ENCODE measurements around the gene KRT12. TPM values are rescaled to one million over a fixed set of nuclear protein-coding genes. Genes with fewer than 3 reads are reported as not detected.

Gene KRT12
- total RNA-seq, 1 donor from 2014 or later = not detected

- DNase-seq (ENCODE audit: extremely low spot score in 2 of 2) = no peak
- Histone ChIP-seq H3K36me3 (no peaks in the 10 kb centered on the region), H3K9me3 (no peaks in the 10 kb centered on the region), H3K27me3 (no peaks in the 10 kb centered on the region), H3K4me1 (no peaks in the 10 kb centered on the region), H3K4me3 (no peak overlapping the region), H3K27ac (no peak overlapping the region)
- TF ChIP-seq POLR2AphosphoS5 (IDR thresholded peaks at IDR 0.05; ENCODE audit: insufficient read depth in 1 of 2, low read depth in 1 of 2) (no peak), POLR2A (IDR thresholded peaks at IDR 0.05) (no peak)
- TF ChIP-seq, protein P1, sequence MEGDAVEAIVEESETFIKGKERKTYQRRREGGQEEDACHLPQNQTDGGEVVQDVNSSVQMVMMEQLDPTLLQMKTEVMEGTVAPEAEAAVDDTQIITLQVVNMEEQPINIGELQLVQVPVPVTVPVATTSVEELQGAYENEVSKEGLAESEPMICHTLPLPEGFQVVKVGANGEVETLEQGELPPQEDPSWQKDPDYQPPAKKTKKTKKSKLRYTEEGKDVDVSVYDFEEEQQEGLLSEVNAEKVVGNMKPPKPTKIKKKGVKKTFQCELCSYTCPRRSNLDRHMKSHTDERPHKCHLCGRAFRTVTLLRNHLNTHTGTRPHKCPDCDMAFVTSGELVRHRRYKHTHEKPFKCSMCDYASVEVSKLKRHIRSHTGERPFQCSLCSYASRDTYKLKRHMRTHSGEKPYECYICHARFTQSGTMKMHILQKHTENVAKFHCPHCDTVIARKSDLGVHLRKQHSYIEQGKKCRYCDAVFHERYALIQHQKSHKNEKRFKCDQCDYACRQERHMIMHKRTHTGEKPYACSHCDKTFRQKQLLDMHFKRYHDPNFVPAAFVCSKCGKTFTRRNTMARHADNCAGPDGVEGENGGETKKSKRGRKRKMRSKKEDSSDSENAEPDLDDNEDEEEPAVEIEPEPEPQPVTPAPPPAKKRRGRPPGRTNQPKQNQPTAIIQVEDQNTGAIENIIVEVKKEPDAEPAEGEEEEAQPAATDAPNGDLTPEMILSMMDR (IDR thresholded peaks at IDR 0.05) = no peak
- intact Hi-C loops (cut with DNase I) = no loop called here
These were observed 6.8 kb upstream of the KRT12 start for GRCh38 chr17:40873801-40874200.

DNA sequence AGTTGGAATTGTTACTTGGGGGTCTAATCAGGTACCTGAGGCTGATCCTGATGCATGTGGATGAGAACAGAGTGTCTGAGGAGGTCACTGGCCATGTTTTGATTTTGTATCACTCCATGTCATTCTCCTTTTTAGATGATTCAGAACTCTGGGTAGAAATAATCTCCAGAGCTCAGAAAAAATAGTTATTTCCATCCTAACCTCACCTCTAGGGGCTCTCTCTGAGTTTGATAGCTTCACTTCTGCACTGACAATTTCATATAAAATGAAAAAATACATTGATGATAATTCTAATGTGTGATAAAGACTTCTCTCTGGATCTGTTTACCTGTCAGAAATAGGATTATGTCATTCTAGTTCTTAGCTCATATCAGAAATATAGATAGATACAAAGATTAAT, 6.2 kb upstream of the KRT12 start:
- Histone ChIP-seq H3K4me3 (no peak overlapping the region), H3K27me3 (no peaks in the 10 kb centered on the region), H3K36me3 (no peaks in the 10 kb centered on the region), H3K4me1 (no peaks in the 10 kb centered on the region), H3K27ac (no peak overlapping the region), H3K9me3 (no peaks in the 10 kb centered on the region)
- intact Hi-C loops (cut with DNase I) = no loop called here
- DNase-seq (ENCODE audit: extremely low spot score in 2 of 2) = no peak
- TF ChIP-seq POLR2A (IDR thresholded peaks at IDR 0.05) (no peak), POLR2AphosphoS5 (IDR thresholded peaks at IDR 0.05; ENCODE audit: insufficient read depth in 1 of 2, low read depth in 1 of 2) (no peak)
- TF ChIP-seq, protein P1 (IDR thresholded peaks at IDR 0.05) = no peak

GRCh38 chr17:40872416-40872815, 5.4 kb upstream of the KRT12 start:
- DNase-seq (ENCODE audit: extremely low spot score in 2 of 2) = no peak
- Histone ChIP-seq H3K4me3 (no peak overlapping the region), H3K36me3 (no peaks in the 10 kb centered on the region), H3K9me3 (no peaks in the 10 kb centered on the region), H3K27me3 (no peaks in the 10 kb centered on the region), H3K27ac (no peak overlapping the region), H3K4me1 (no peaks in the 10 kb centered on the region)
- TF ChIP-seq POLR2A (IDR thresholded peaks at IDR 0.05) = no peak
- TF ChIP-seq, protein P1 (IDR thresholded peaks at IDR 0.05) = no peak
- no peak for TF ChIP-seq POLR2AphosphoS5 (IDR thresholded peaks at IDR 0.05; ENCODE audit: insufficient read depth in 1 of 2, low read depth in 1 of 2)
- intact Hi-C loops (cut with DNase I) = no loop called here

DNA sequence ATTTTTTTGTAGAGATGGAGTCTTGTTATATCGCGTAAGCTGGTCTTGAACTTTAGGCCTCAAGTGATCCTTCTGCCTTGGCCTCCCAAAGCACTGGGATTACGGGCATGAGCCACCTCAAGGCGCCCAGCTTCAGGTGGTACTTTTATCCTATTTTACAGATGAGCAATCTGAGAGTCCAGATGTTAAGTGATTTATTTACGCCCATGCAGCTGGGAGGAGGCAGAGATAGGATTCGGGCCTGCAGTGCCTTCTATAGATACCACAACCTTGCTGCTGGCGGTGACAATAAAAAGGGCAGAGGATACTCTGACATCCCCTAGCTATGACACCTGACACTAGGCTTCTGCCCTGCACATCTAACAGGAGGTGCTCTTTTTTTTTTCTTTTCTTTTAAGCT, 4.3 kb upstream of the KRT12 start:
- no peaks in the 10 kb centered on the region for H3K27me3 ChIP-seq
- H3K36me3 ChIP-seq = no peaks in the 10 kb centered on the region
- H3K9me3 ChIP-seq = no peaks in the 10 kb centered on the region
- intact Hi-C loops (cut with DNase I) = no loop called here
- no peak overlapping the region for H3K4me3 ChIP-seq
- H3K27ac ChIP-seq = no peak overlapping the region
- TF ChIP-seq POLR2A (IDR thresholded peaks at IDR 0.05) (no peak), POLR2AphosphoS5 (IDR thresholded peaks at IDR 0.05; ENCODE audit: insufficient read depth in 1 of 2, low read depth in 1 of 2) (no peak)
- TF ChIP-seq, protein P1 (IDR thresholded peaks at IDR 0.05) = no peak
- H3K4me1 ChIP-seq = no peaks in the 10 kb centered on the region
- no peak for DNase-seq (ENCODE audit: extremely low spot score in 2 of 2)

GRCh38 chr17:40870136-40870535, 3.1 kb upstream of the KRT12 start:
- Histone ChIP-seq H3K4me1 (no peaks in the 10 kb centered on the region), H3K36me3 (no peaks in the 10 kb centered on the region), H3K27ac (no peak overlapping the region), H3K4me3 (no peak overlapping the region), H3K27me3 (no peaks in the 10 kb centered on the region), H3K9me3 (no peaks in the 10 kb centered on the region)
- intact Hi-C loops (cut with DNase I) = no loop called here
- no peak for DNase-seq (ENCODE audit: extremely low spot score in 2 of 2)
- TF ChIP-seq POLR2AphosphoS5 (IDR thresholded peaks at IDR 0.05; ENCODE audit: insufficient read depth in 1 of 2, low read depth in 1 of 2) (no peak), POLR2A (IDR thresholded peaks at IDR 0.05) (no peak)
- TF ChIP-seq, protein P1 (IDR thresholded peaks at IDR 0.05) = no peak
